K562 (cell line): ENCODE measurements around the gene COMMD10. TPM values are rescaled to one million over a fixed set of nuclear protein-coding genes. Genes with fewer than 3 reads are reported as not detected.

Source experiments
- ATAC-seq: fragments of 200-7000 bp; cut with Tn5 transposase; 3 replicates; pipeline ENCODE4 v1.9.1; 2020; ENCODE audit warnings: moderate library complexity
- BruUV-seq: library from RNA; stranded (reverse); fragments of 400-500 nt; replicated peaks from 2 replicates; lab custom pipeline; 2021; lab: Mats Ljungman, UMichigan
- CTCF ChIA-PET: fragments of 300-600 bp; formaldehyde crosslinking; extraction: SDS; loops from one replicate; lab custom pipeline; 2021; ENCODE audit warnings: low intra/inter-chr PET ratio; lab: Yijun Ruan, JAX
- POLR2A ChIA-PET: fragments of 300-600, 350-650 bp; sonication (Branson Sonifier 250); formaldehyde crosslinking; extraction: SDS; loops from one replicate; lab custom pipeline; 2021; ENCODE audit warnings: antibody characterized with exemption, inconsistent platforms; lab: Yijun Ruan, JAX
- DNase-seq, 4 experiments: peaks; one replicate each; pipeline versions ENCODE4 v3.0.0 to v3.0.0-alpha.2; 2011 to 2018; ENCODE audit warnings: low spot score in 3 of 4, mixed read lengths in 3 of 4; ENCODE audit errors: extremely low read depth in 1 of 4
- FAIRE-seq: peaks from 2 replicates; lab custom pipeline; 2011; peaks lifted over from hg19 to GRCh38; lab: Jason Lieb, UNC
- H2AFZ ChIP-seq: 2 replicates; pipeline ENCODE4 v1.6.0; 2011; ENCODE audit warnings: low read depth, low read length, control low read depth, inconsistent platforms
- H3K27ac ChIP-seq: fragments of 200-600 bp; 3 replicates; pipeline ENCODE4 v1.8.0; 2011; ENCODE audit warnings: low read depth, mild to moderate bottlenecking, control low read depth, inconsistent platforms, low read length, moderate library complexity, mixed read lengths; ENCODE audit errors: extremely low read depth
- H3K27me3 ChIP-seq, 2 experiments: fragments of 300-600 bp in 1 of 2; 2 replicates in 1 of 2; 3 replicates in 1 of 2; pipeline versions ENCODE4 v1.6.0 to v1.8.0; 2011; ENCODE audit warnings: inconsistent platforms in 2 of 2, low read length in 2 of 2, mild to moderate bottlenecking in 1 of 2, mixed read lengths in 1 of 2, moderate library complexity in 1 of 2; ENCODE audit not compliant: control insufficient read depth in 2 of 2, insufficient read depth in 2 of 2
- H3K36me3 ChIP-seq: fragments of 300-600 bp; 3 replicates; pipeline ENCODE4 v1.8.0; 2011; ENCODE audit warnings: mild to moderate bottlenecking, low read length, inconsistent platforms; ENCODE audit not compliant: control insufficient read depth, insufficient read depth
- H3K4me1 ChIP-seq, 2 experiments: fragments of 200-600 bp in 1 of 2; replicated peaks in 1 of 2; 2 replicates in 1 of 2; 3 replicates in 1 of 2; pipeline versions ENCODE4 v1.5.1 to v1.8.0; 2011; ENCODE audit warnings: inconsistent platforms in 2 of 2, low read length in 2 of 2, mild to moderate bottlenecking in 1 of 2, mixed read lengths in 1 of 2, moderate library complexity in 1 of 2; ENCODE audit not compliant: control insufficient read depth in 2 of 2, insufficient read depth in 2 of 2
- H3K4me2 ChIP-seq: 2 replicates; pipeline ENCODE4 v1.6.1; 2011; ENCODE audit warnings: low read length, control low read depth, inconsistent platforms, mixed read lengths; ENCODE audit not compliant: insufficient read depth
- H3K4me3 ChIP-seq: fragments of 200-600 bp; sonication (generic), shearing (Covaris generic); 2 replicates; pipeline ENCODE4 v1.5.1; 2016; ENCODE audit warnings: control low read depth, inconsistent platforms
- H3K79me2 ChIP-seq: fragments of 200-600 bp; 3 replicates; pipeline ENCODE4 v1.8.0; 2011; ENCODE audit warnings: low read length, inconsistent platforms; ENCODE audit not compliant: control insufficient read depth, insufficient read depth
- H3K9ac ChIP-seq, 2 experiments: 2 replicates each; pipeline versions ENCODE4 v1.6.0 to v1.6.1; 2011; ENCODE audit warnings: low read depth in 2 of 2, low read length in 2 of 2, control low read depth in 1 of 2, inconsistent platforms in 1 of 2, mild to moderate bottlenecking in 1 of 2, mixed read lengths in 1 of 2; ENCODE audit not compliant: insufficient read depth in 1 of 2
- H3K9me1 ChIP-seq: one replicate; pipeline ENCODE4 v1.6.0; 2011; ENCODE audit warnings: inconsistent platforms, mild to moderate bottlenecking, low read length, moderate library complexity; ENCODE audit not compliant: control insufficient read depth, insufficient read depth
- H3K9me3 ChIP-seq: replicated peaks from 2 replicates; pipeline ENCODE4 v1.5.1; 2011; ENCODE audit warnings: low read depth, low read length, inconsistent platforms; ENCODE audit not compliant: control insufficient read depth, insufficient read depth
- H4K20me1 ChIP-seq: replicated peaks from 2 replicates; pipeline ENCODE4 v1.6.1; 2011; ENCODE audit warnings: low read length, inconsistent platforms, mixed read lengths; ENCODE audit not compliant: control insufficient read depth, insufficient read depth
- C11orf30 ChIP-seq: fragments of 450-650 bp; IDR thresholded peaks from 2 replicates; pipeline ENCODE4 v1.6.1; 2016; ENCODE audit warnings: low read depth, mild to moderate bottlenecking
- CHD1 ChIP-seq: fragments of 200-600 bp; sonication (generic); IDR thresholded peaks from one replicate; pipeline ENCODE4 v1.6.1; 2012; ENCODE audit warnings: mild to moderate bottlenecking, moderate library complexity, low read length, inconsistent platforms
- EHMT2 ChIP-seq: fragments of 450-650 bp; IDR thresholded peaks from 2 replicates; pipeline ENCODE4 v1.6.1; 2018; ENCODE audit warnings: antibody characterized with exemption
- FOXK2 ChIP-seq, 2 experiments: fragments of 450-650 bp; IDR thresholded peaks in 1 of 2; conservative IDR thresholded peaks in 1 of 2; 2 replicates each; pipeline ENCODE4 v1.6.1; 2016; ENCODE audit warnings: low read depth in 2 of 2, mild to moderate bottlenecking in 1 of 2
- MAFG ChIP-seq: fragments of 450-650 bp; conservative IDR thresholded peaks from 2 replicates; pipeline ENCODE4 v1.6.1; 2016; ENCODE audit warnings: missing genetic modification characterization, missing compliant biosample characterization
- NCOA1 ChIP-seq: fragments of 450-650 bp; IDR thresholded peaks from 2 replicates; pipeline ENCODE4 v1.6.1; 2016; ENCODE audit warnings: low read depth
- PML ChIP-seq: IDR thresholded peaks from 2 replicates; pipeline ENCODE4 v1.6.1; 2012; ENCODE audit warnings: low read length, inconsistent platforms
- RAD21 ChIP-seq, 2 experiments: fragments of 250-450 bp in 1 of 2; fragments of 450-650 bp in 1 of 2; sonication (Bioruptor Pico) in 1 of 2; formaldehyde crosslinking in 1 of 2; IDR thresholded peaks in 1 of 2; conservative IDR thresholded peaks in 1 of 2; 2 replicates each; pipeline versions ENCODE4 v1.4.0 to v1.8.0; 2020 to 2022; ENCODE audit warnings: mild to moderate bottlenecking in 2 of 2, moderate library complexity in 1 of 2
- SIRT6 ChIP-seq: IDR thresholded peaks from one replicate; pipeline ENCODE4 v1.6.1; 2012; ENCODE audit warnings: low read depth, mild to moderate bottlenecking, control low read depth, inconsistent platforms, low read length, moderate library complexity
- TAF9B ChIP-seq: fragments of 450-650 bp; IDR thresholded peaks from 2 replicates; pipeline ENCODE4 v1.6.1; 2018; ENCODE audit warnings: mild to moderate bottlenecking; ENCODE audit not compliant: partially characterized antibody
- ZNF316 ChIP-seq: fragments of 450-650 bp; IDR thresholded peaks from 2 replicates; pipeline ENCODE4 v1.6.1; 2016
- WGBS: fragments of 100-300 bp; shearing (Covaris generic); methylation state at CpG from one replicate; pipeline ENCODE4 v1.1.6; 2016; ENCODE audit warnings: low coverage, mixed read lengths; ENCODE audit not compliant: insufficient coverage; ENCODE audit errors: missing lambda C conversion rate; 5-methylcytosine and 5-hydroxymethylcytosine counted together
- in situ Hi-C: fragments of 300-500 bp; cut with MboI; formaldehyde crosslinking; loops from 4 replicates; pipeline ENCODE4 v1.15.0; 2018; ENCODE audit warnings: inconsistent platforms, mixed read lengths
- intact Hi-C: fragments of 100-400 bp; cut with micrococcal nuclease; formaldehyde crosslinking; loops from 2 replicates; pipeline ENCODE4 v1.14.2; 2022
- polyA plus RNA-seq, 8 experiments: library from polyadenylated mRNA; depleted of rRNA in 4 of 8; stranded (reverse) in 5 of 8; unstranded in 3 of 8; fragments of >200 nt; fragmentation: Nextera tagmentation in 2 of 8; fragmentation: Illumina TruSeq in 1 of 8; extraction: Ambion mirVana in 2 of 8; extraction: Trizol in 1 of 8; gene quantifications; 2 replicates each; pipeline versions ENCODE4 v1.2.1 to v1.2.3, GENCODE V29; 2011 to 2014; ENCODE audit warnings: inconsistent platforms in 1 of 8, missing spikeins in 1 of 8
- total RNA-seq, 7 experiments: library from RNA; depleted of rRNA in 6 of 7; stranded (reverse); fragments of >200 nt in 6 of 7; fragmentation: Illumina TruSeq in 2 of 7; extraction: Trizol in 2 of 7; gene quantifications; 2 replicates each; pipeline versions ENCODE4 v1.2.1 to v1.2.3, GENCODE V29; 2011 to 2021; ENCODE audit warnings: low replicate concordance in 1 of 7

COMMD10 gene
- total and polyA plus RNA-seq, 9 of the 15 experiments (the other 6 are each of a cell fraction or from before 2014, with no cell fraction given) = 17.9 to 101 (median 28.0) TPM

GRCh38 chr5:116071211-116071610, 13.6 kb upstream of the COMMD10 start:
- no TSS peak for BruUV-seq
- no peak overlapping the region for H3K4me3 ChIP-seq
- no peaks in the 10 kb centered on the region for H3K36me3 ChIP-seq
- in situ Hi-C loops (loop anchor here (5.0 kb wide), 1 partner anchor 444 kb away; the partner anchor contains the start of gene TMED7), intact Hi-C loops (no loop called here)
- peaks cover 0 to 6% of the 10 kb centered on the region in 2 experiments; a peak in 2 of 5 replicates for H3K27me3 ChIP-seq
- H3K27ac ChIP-seq = no peak overlapping the region
- no peak for ATAC-seq
- ChIA-PET POLR2A (no interaction called here), CTCF (no interaction called here)
- no peak for DNase-seq
- no peaks in the 10 kb centered on the region for H4K20me1 ChIP-seq
- 0% methylated on average over 1 of the region's 1 CpG for WGBS
- no peak overlapping the region for H3K9ac ChIP-seq
- TF ChIP-seq FOXK2 (conservative IDR thresholded peaks at IDR 0.05 in 1 of 2, IDR thresholded peaks at IDR 0.05 in 1 of 2; ENCODE audit: low read depth in 2 of 2) (no peak), SIRT6 (no peak), ZNF316 (peak; percentile 71), RAD21 (CRISPR knock-in tag; conservative IDR thresholded peaks at IDR 0.05 in 1 of 2, IDR thresholded peaks at IDR 0.05 in 1 of 2) (no peak), CHD1 (no peak), C11orf30 (peak; percentile 34; the same call in 1 of the 2 replicates), PML (no peak), MAFG (tag) (0 out of 2 replicates have a peak, but pooled peaks have one; percentile 31), TAF9B (no peak), EHMT2 (no peak), NCOA1 (no peak)
- no peak overlapping the region for H2AFZ ChIP-seq
- no peaks in the 10 kb centered on the region; a peak in 1 of 5 replicates for H3K4me1 ChIP-seq
- H3K4me2 ChIP-seq = no peak overlapping the region
- FAIRE-seq = no peak
- H3K9me1 ChIP-seq = no peaks in the 10 kb centered on the region
- H3K79me2 ChIP-seq = no peaks in the 10 kb centered on the region
- no peaks in the 10 kb centered on the region for H3K9me3 ChIP-seq
